H9 (cell line): ENCODE measurements around the gene TST. TPM values are rescaled to one million over a fixed set of nuclear protein-coding genes. Genes with fewer than 3 reads are reported as not detected.

Experiments
- DNase-seq: peaks from one replicate; pipeline ENCODE4 v3.0.0-alpha.2; 2017
- H2AFZ ChIP-seq: one replicate; pipeline ENCODE4 v1.6.1; 2013; ENCODE audit warnings: mild to moderate bottlenecking, low read length, control low read depth, moderate library complexity
- H2AK5ac ChIP-seq: 2 replicates; pipeline ENCODE4 v1.6.1; 2013; ENCODE audit warnings: low read length, control low read depth, mixed read lengths; ENCODE audit not compliant: insufficient read length
- H2BK120ac ChIP-seq: one replicate; pipeline ENCODE4 v1.6.1; 2013; ENCODE audit warnings: low read depth, mild to moderate bottlenecking, low read length, control low read depth, inconsistent platforms; ENCODE audit not compliant: poor library complexity, severe bottlenecking
- H2BK12ac ChIP-seq: 2 replicates; pipeline ENCODE4 v1.6.1; 2013; ENCODE audit warnings: low read length, control low read depth, mixed read lengths, low read depth; ENCODE audit not compliant: insufficient read length
- H2BK15ac ChIP-seq: 2 replicates; pipeline ENCODE4 v1.6.1; 2013; ENCODE audit warnings: low read depth, low read length, control low read depth
- H2BK20ac ChIP-seq: one replicate; pipeline ENCODE4 v1.6.1; 2013; ENCODE audit warnings: low read depth, mild to moderate bottlenecking, low read length, control low read depth, inconsistent platforms; ENCODE audit not compliant: poor library complexity, severe bottlenecking
- H2BK5ac ChIP-seq: 2 replicates; pipeline ENCODE4 v1.6.1; 2013; ENCODE audit warnings: low read length, control low read depth, mixed read lengths; ENCODE audit not compliant: insufficient read length
- H3K14ac ChIP-seq: 2 replicates; pipeline ENCODE4 v1.6.1; 2013; ENCODE audit warnings: low read length, control low read depth; ENCODE audit not compliant: insufficient read depth
- H3K18ac ChIP-seq: 2 replicates; pipeline ENCODE4 v1.6.1; 2013; ENCODE audit warnings: low read depth, mild to moderate bottlenecking, mixed read lengths, low read length, control low read depth; ENCODE audit not compliant: insufficient read length
- H3K23ac ChIP-seq: 2 replicates; pipeline ENCODE4 v1.6.1; 2013; ENCODE audit warnings: low read length, control low read depth, mixed read lengths, low read depth; ENCODE audit not compliant: insufficient read length
- H3K23me2 ChIP-seq: 2 replicates; pipeline ENCODE4 v1.6.1; 2013; ENCODE audit warnings: low read depth, mild to moderate bottlenecking, mixed read lengths, low read length, control low read depth; ENCODE audit not compliant: insufficient read length, poor library complexity, severe bottlenecking
- H3K27ac ChIP-seq: 2 replicates; pipeline ENCODE4 v1.5.1; 2013; ENCODE audit warnings: low read length, control low read depth, mixed read lengths, low read depth; ENCODE audit not compliant: insufficient read length
- H3K27me3 ChIP-seq: 2 replicates; pipeline ENCODE4 v1.6.1; 2013; ENCODE audit warnings: low read length, control low read depth, inconsistent platforms; ENCODE audit not compliant: insufficient read depth
- H3K4ac ChIP-seq: 2 replicates; pipeline ENCODE4 v1.6.1; 2013; ENCODE audit warnings: low read depth, mild to moderate bottlenecking, control low read depth, inconsistent platforms, low read length, moderate library complexity
- H3K4me1 ChIP-seq: 2 replicates; pipeline ENCODE4 v1.6.1; 2013; ENCODE audit warnings: low read length, control low read depth, inconsistent platforms; ENCODE audit not compliant: insufficient read depth
- H3K4me2 ChIP-seq: 2 replicates; pipeline ENCODE4 v1.6.1; 2013; ENCODE audit warnings: low read length, control low read depth, mixed read lengths; ENCODE audit not compliant: insufficient read length, insufficient read depth
- H3K56ac ChIP-seq: 2 replicates; pipeline ENCODE4 v1.6.1; 2013; ENCODE audit warnings: low read depth, mild to moderate bottlenecking, mixed read lengths, low read length, control low read depth; ENCODE audit not compliant: insufficient read length
- H3K79me1 ChIP-seq: 2 replicates; pipeline ENCODE4 v1.6.1; 2013; ENCODE audit warnings: low read depth, mild to moderate bottlenecking, moderate library complexity, low read length, control low read depth, inconsistent platforms; ENCODE audit not compliant: insufficient read depth, poor library complexity, severe bottlenecking
- H3K79me2 ChIP-seq: 2 replicates; pipeline ENCODE4 v1.6.1; 2013; ENCODE audit warnings: low read length, control low read depth, inconsistent platforms; ENCODE audit not compliant: insufficient read depth
- H3K9ac ChIP-seq: 2 replicates; pipeline ENCODE4 v1.6.1; 2013; ENCODE audit warnings: low read length, control low read depth, mixed read lengths; ENCODE audit not compliant: insufficient read length; ENCODE audit errors: extremely low read depth
- H3K9me3 ChIP-seq: one replicate; pipeline ENCODE4 v1.6.1; 2013; ENCODE audit warnings: low read depth, low read length, inconsistent platforms; ENCODE audit not compliant: control insufficient read depth
- H3T11ph ChIP-seq: one replicate; pipeline ENCODE4 v1.6.1; 2013; ENCODE audit warnings: mild to moderate bottlenecking, low read length, control low read depth, inconsistent platforms
- H4K20me1 ChIP-seq: one replicate; pipeline ENCODE4 v1.6.1; 2013; ENCODE audit not compliant: control insufficient read depth, insufficient read length, insufficient read depth
- H4K5ac ChIP-seq: 2 replicates; pipeline ENCODE4 v1.6.1; 2013; ENCODE audit warnings: low read depth, mild to moderate bottlenecking, mixed read lengths, low read length, control low read depth; ENCODE audit not compliant: insufficient read length
- H4K8ac ChIP-seq: replicated peaks from 2 replicates; pipeline ENCODE4 v1.6.1; 2013; ENCODE audit warnings: low read length, control low read depth, mixed read lengths, low read depth; ENCODE audit not compliant: insufficient read length
- H4K91ac ChIP-seq: 2 replicates; pipeline ENCODE4 v1.6.1; 2013; ENCODE audit warnings: low read depth, mild to moderate bottlenecking, moderate library complexity, mixed read lengths, low read length, control low read depth; ENCODE audit not compliant: insufficient read length
- H3K27ac Mint-ChIP-seq, 3 experiments: 2 replicates in 2 of 3; 3 replicates in 1 of 3; pipeline ENCODE4 v1.8.0; 2020 to 2021; ENCODE audit warnings: mixed read lengths in 3 of 3, mild to moderate bottlenecking in 1 of 3, moderate library complexity in 1 of 3
- H3K27me3 Mint-ChIP-seq: 2 replicates; pipeline ENCODE4 v1.8.0; 2021; ENCODE audit warnings: low read depth, mild to moderate bottlenecking, moderate library complexity, mixed read lengths
- H3K36me3 Mint-ChIP-seq, 3 experiments: 2 replicates in 2 of 3; 3 replicates in 1 of 3; pipeline ENCODE4 v1.8.0; 2020 to 2021; ENCODE audit warnings: low read depth in 3 of 3, mixed read lengths in 3 of 3; ENCODE audit not compliant: insufficient read depth in 1 of 3
- H3K4me1 Mint-ChIP-seq, 2 experiments: 2 replicates each; pipeline ENCODE4 v1.8.0; 2020; ENCODE audit warnings: mixed read lengths in 2 of 2
- H3K4me3 Mint-ChIP-seq, 2 experiments: 2 replicates in 1 of 2; 3 replicates in 1 of 2; pipeline ENCODE4 v1.8.0; 2020 to 2021; ENCODE audit warnings: mild to moderate bottlenecking in 2 of 2, mixed read lengths in 2 of 2, moderate library complexity in 1 of 2
- H3K9me3 Mint-ChIP-seq, 2 experiments: 2 replicates in 1 of 2; 3 replicates in 1 of 2; pipeline ENCODE4 v1.8.0; 2020; ENCODE audit warnings: mild to moderate bottlenecking in 2 of 2, mixed read lengths in 2 of 2, moderate library complexity in 1 of 2
- CTCF ChIP-seq: fragments of 200-600 bp; sonication (generic); conservative IDR thresholded peaks from 3 replicates; pipeline ENCODE4 v1.8.0; 2021; ENCODE audit warnings: antibody characterized with exemption, mild to moderate bottlenecking
- WGBS: extraction: QIAGEN DNeasy Blood & Tissue Kit; methylation state at CpG from one replicate; pipeline ENCODE4 v1.1.7; 2013; ENCODE audit warnings: missing lambda C conversion rate, low lambda C conversion rate, mixed read lengths; ENCODE audit not compliant: insufficient read length; ENCODE audit errors: extremely low coverage; 5-methylcytosine and 5-hydroxymethylcytosine counted together
- total RNA-seq: library from RNA; stranded (reverse); gene quantifications from 2 replicates; pipeline ENCODE4 v1.2.1, GENCODE V29; 2021

TST gene
- total RNA-seq, 1 experiment from 2014 or later, result 31.9 TPM

- Histone ChIP-seq H2AFZ (no peak overlapping the region), H3K79me2 (no peaks in the 10 kb centered on the region), H2BK12ac (no peak overlapping the region), H4K8ac (no peak overlapping the region), H3T11ph (no peak overlapping the region), H3K23ac (no peak overlapping the region), H3K4me1 (no peaks in the 10 kb centered on the region; the same call in none of the 2 replicates), H2BK15ac (no peak overlapping the region), H3K4ac (no peak overlapping the region), H2BK20ac (no peak overlapping the region), H3K27me3 (no peaks in the 10 kb centered on the region), H3K27ac (no peak overlapping the region), H2BK120ac (no peak overlapping the region), H3K4me2 (no peak overlapping the region), H4K20me1 (no peaks in the 10 kb centered on the region), H3K14ac (no peak overlapping the region), H2AK5ac (no peak overlapping the region), H3K56ac (no peak overlapping the region), H3K23me2 (no peaks in the 10 kb centered on the region), H4K91ac (no peak overlapping the region), H2BK5ac (no peak overlapping the region), H3K79me1 (no peaks in the 10 kb centered on the region), H3K9ac (no peak overlapping the region), H3K9me3 (no peaks in the 10 kb centered on the region), H4K5ac (no peak overlapping the region), H3K18ac (no peak overlapping the region)
- no CpG with 5 or more reads among the region's 12 CpGs for WGBS
- Mint-ChIP-seq H3K4me1 (peaks cover 17 to 31% of the 10 kb centered on the region in 2 experiments), H3K9me3 (peaks cover 2% of the 10 kb centered on the region in 2 experiments; a peak in 2 of 5 replicates), H3K4me3 (no peak overlapping the region), H3K27me3 (peaks cover 63% of the 10 kb centered on the region), H3K27ac (no peak overlapping the region), H3K36me3 (no peaks in the 10 kb centered on the region; a peak in 1 of 7 replicates)
- no peak for DNase-seq
- no peak for TF ChIP-seq CTCF
Measured at GRCh38 chr22:37001826-37002225, 17.4 kb downstream of the TST start.
